ENCODE results near the gene GABRA5.
A peak's percentile ranks its signal among the peaks of the same experiment; 100 is the strongest.

DNA sequence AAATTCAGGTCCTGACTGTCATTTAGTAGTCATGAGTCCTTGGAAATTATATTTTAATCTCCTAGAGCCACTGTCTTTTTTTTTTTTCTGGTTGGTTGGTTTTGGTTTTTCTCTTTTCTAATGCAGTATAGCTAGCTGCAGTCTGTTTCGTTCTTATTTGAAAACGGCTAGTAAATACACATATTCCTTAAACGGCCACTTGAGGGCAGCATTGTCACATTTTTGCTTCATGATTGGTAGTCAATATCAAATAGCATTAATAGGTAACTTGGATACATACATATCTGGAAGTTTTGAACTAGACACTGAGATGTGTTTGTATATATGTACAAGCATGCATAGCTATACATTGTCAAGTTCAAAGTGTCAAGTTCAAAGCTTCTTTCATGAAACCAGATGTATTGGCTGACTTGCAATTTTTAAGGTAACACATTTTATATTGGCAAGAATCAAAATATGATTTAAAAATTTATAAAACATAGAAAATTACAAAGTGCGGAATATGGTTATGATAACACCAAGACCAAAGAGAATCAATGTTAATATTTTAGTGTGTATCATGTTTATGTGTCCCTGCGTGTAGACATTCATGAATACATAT, 22.5 kb downstream of the GABRA5 start:
- TF ChIP-seq, protein P1, sequence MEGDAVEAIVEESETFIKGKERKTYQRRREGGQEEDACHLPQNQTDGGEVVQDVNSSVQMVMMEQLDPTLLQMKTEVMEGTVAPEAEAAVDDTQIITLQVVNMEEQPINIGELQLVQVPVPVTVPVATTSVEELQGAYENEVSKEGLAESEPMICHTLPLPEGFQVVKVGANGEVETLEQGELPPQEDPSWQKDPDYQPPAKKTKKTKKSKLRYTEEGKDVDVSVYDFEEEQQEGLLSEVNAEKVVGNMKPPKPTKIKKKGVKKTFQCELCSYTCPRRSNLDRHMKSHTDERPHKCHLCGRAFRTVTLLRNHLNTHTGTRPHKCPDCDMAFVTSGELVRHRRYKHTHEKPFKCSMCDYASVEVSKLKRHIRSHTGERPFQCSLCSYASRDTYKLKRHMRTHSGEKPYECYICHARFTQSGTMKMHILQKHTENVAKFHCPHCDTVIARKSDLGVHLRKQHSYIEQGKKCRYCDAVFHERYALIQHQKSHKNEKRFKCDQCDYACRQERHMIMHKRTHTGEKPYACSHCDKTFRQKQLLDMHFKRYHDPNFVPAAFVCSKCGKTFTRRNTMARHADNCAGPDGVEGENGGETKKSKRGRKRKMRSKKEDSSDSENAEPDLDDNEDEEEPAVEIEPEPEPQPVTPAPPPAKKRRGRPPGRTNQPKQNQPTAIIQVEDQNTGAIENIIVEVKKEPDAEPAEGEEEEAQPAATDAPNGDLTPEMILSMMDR (IDR thresholded peaks at IDR 0.05): peak; percentile 77
- no peak for TF ChIP-seq NFYB (CRISPR knock-in tag; conservative IDR thresholded peaks at IDR 0.05; ENCODE audit: low read depth)

All from WTC11 (cell line).